Cardiac muscle cell (in vitro differentiated cells and primary cell): ENCODE data around the gene RIBC2. TPM values are rescaled to one million over a fixed set of nuclear protein-coding genes. Genes with fewer than 3 reads are reported as not detected.

Source experiments
- DNase-seq, 2 donors: peaks; one replicate each; pipeline versions ENCODE4 v3.0.0 to v3.0.0-alpha.2; 2010 to 2017; ENCODE audit warnings: low read depth in 1 of 2, low spot score in 1 of 2
- H3K27ac ChIP-seq: fragments of 200-600 bp; sonication (generic); 2 replicates; pipeline ENCODE4 v1.5.1; 2016
- H3K27me3 ChIP-seq: fragments of 200-600 bp; sonication (generic); 2 replicates; pipeline ENCODE4 v1.6.0; 2016; ENCODE audit warnings: control low read depth
- H3K36me3 ChIP-seq: fragments of 200-600 bp; sonication (generic); 2 replicates; pipeline ENCODE4 v1.5.1; 2016; ENCODE audit warnings: control low read depth
- H3K4me1 ChIP-seq: fragments of 200-600 bp; sonication (generic); 2 replicates; pipeline ENCODE4 v1.8.1; 2017; ENCODE audit warnings: low read depth, mild to moderate bottlenecking, mixed run types
- H3K4me3 ChIP-seq: fragments of 200-600 bp; sonication (generic); 2 replicates; pipeline ENCODE4 v1.5.1; 2016; ENCODE audit warnings: mild to moderate bottlenecking
- H3K9me3 ChIP-seq: fragments of 200-600 bp; sonication (generic); 2 replicates; pipeline ENCODE4 v1.5.1; 2017; ENCODE audit warnings: low read depth, mild to moderate bottlenecking, control low read depth
- CTCF ChIP-seq: IDR thresholded peaks from 2 replicates; pipeline ENCODE4 v1.5.1; 2012; ENCODE audit warnings: low read depth, mild to moderate bottlenecking, low read length
- polyA plus RNA-seq: library from polyadenylated mRNA; unstranded; fragments of >200 nt; fragmentation: Nextera tagmentation; extraction: Ambion mirVana; gene quantifications from 2 replicates; pipeline ENCODE4 v1.2.1, GENCODE V29; 2016
- total RNA-seq: library from RNA; depleted of rRNA; stranded (reverse); fragments of >200 nt; gene quantifications from 2 replicates; pipeline ENCODE4 v1.2.3, GENCODE V29; 2016

The RIBC2 gene
- total and polyA plus RNA-seq, 2 experiments from 2014 or later, result 0.35 to 0.60 TPM

GRCh38 chr22:45389546-45389945, 23.9 kb upstream of the RIBC2 start:
- Histone ChIP-seq H3K4me1 (no peaks in the 10 kb centered on the region), H3K9me3 (no peaks in the 10 kb centered on the region), H3K27me3 (peaks cover 10% of the 10 kb centered on the region), H3K4me3 (no peak overlapping the region), H3K27ac (no peak overlapping the region), H3K36me3 (no peaks in the 10 kb centered on the region)
- no peak for DNase-seq
- TF ChIP-seq CTCF, result no peak

GRCh38 chr22:45397806-45398205, 15.7 kb upstream of the RIBC2 start:
- H3K36me3 ChIP-seq, result no peaks in the 10 kb centered on the region
- H3K27ac ChIP-seq, result no peak overlapping the region
- H3K9me3 ChIP-seq, result no peaks in the 10 kb centered on the region
- H3K4me1 ChIP-seq, result no peaks in the 10 kb centered on the region
- DNase-seq, result peak in 1 of 2 donors; percentile 17
- no peaks in the 10 kb centered on the region for H3K27me3 ChIP-seq
- peak; percentile 9 for TF ChIP-seq CTCF
- H3K4me3 ChIP-seq, result no peak overlapping the region

- no peaks in the 10 kb centered on the region for H3K27me3 ChIP-seq
- H3K4me3 ChIP-seq, result no peak overlapping the region
- no peaks in the 10 kb centered on the region for H3K9me3 ChIP-seq
- no peak for TF ChIP-seq CTCF
- H3K27ac ChIP-seq, result no peak overlapping the region
- no peaks in the 10 kb centered on the region for H3K4me1 ChIP-seq
- H3K36me3 ChIP-seq, result no peaks in the 10 kb centered on the region
- DNase-seq, result peak in 1 of 2 donors; percentile 2
Measured at GRCh38 chr22:45398214-45398613, 15.3 kb upstream of the RIBC2 start.

- H3K9me3 ChIP-seq, result no peaks in the 10 kb centered on the region
- H3K36me3 ChIP-seq, result no peaks in the 10 kb centered on the region
- H3K4me3 ChIP-seq, result no peak overlapping the region
- no peak overlapping the region for H3K27ac ChIP-seq
- H3K4me1 ChIP-seq, result no peaks in the 10 kb centered on the region
- no peak for DNase-seq
- no peaks in the 10 kb centered on the region for H3K27me3 ChIP-seq
- no peak for TF ChIP-seq CTCF
Measured at GRCh38 chr22:45399712-45400445, 13.6 kb upstream of the RIBC2 start.

- H3K9me3 ChIP-seq, result no peaks in the 10 kb centered on the region
- H3K27ac ChIP-seq, result no peak overlapping the region
- no peaks in the 10 kb centered on the region for H3K36me3 ChIP-seq
- TF ChIP-seq CTCF, result no peak
- no peaks in the 10 kb centered on the region for H3K4me1 ChIP-seq
- no peaks in the 10 kb centered on the region for H3K27me3 ChIP-seq
- H3K4me3 ChIP-seq, result no peak overlapping the region
- DNase-seq, result no peak
Measured at GRCh38 chr22:45402466-45402985, 11.0 kb upstream of the RIBC2 start.
